SU-DHL-6 (cell line): ENCODE measurements around the gene C12orf76.
"Not testable (repeated sequence)": the region's sequence is repeated elsewhere in the genome, so short reads cannot be mapped to it uniquely, and the experiment has no call there.

Experiments
- EZH2phosphoT487 ChIP-seq: fragments of 200-600 bp; sonication (generic), shearing (Covaris generic); conservative IDR thresholded peaks from 2 replicates; pipeline ENCODE4 v1.6.1; 2018; ENCODE audit warnings: mild to moderate bottlenecking, antibody characterized with exemption, low read length, moderate library complexity, mixed read lengths
- TF ChIP-seq, protein P1 (sequence below): fragments of 200-600 bp; sonication (generic); IDR thresholded peaks from one replicate; pipeline ENCODE4 v1.5.1; 2017; ENCODE audit warnings: antibody characterized with exemption, mild to moderate bottlenecking, low read length, moderate library complexity; ENCODE audit not compliant: insufficient read depth, poor library complexity, severe bottlenecking

DNA sequence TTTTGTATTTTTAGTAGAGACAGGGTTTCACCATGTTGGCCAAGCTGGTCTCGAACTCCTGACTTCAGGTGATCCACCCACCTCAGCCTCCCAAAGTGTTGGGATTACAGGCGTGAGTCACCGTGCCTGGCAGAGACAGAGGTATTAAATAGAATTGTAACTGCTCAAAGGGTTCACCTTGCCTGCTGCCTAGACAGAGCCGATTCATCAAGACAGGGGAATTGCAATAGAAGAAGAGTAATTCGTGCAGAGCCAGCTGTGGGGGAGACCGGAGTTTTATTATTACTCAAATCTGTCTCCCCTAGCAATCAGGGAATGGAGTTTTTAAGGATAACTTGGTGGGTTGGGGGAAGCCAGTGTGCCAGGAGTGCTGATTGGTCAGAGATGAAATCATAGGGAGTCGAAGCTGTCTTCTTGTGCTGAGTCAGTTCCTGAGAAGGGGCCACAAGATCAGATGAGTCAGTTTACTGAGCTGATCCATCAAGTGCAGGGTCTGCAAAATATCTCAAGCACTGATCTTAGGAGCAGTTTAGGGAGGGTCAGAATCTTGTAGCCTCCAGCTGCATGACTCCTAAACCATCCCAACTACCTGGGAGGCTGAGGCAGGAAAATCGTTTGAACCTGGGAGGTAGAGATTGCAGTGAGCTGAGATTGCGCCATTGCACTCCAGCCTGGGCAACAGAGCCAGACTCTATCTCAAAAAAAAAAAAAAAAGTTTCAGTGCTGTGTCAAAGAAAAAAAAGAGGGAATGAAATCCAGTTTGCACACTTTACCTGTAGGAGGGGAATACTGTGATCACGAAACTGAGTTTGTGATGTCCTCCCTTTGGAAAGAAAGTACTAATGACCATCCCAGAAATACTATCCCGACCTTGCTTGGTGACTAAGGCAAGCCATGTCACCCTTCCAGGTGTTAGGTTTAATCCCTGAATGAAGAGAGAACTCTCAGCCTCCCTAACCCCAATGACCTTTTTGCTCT is 7.3 kb upstream of the C12orf76 start:
- TF ChIP-seq, protein P1, sequence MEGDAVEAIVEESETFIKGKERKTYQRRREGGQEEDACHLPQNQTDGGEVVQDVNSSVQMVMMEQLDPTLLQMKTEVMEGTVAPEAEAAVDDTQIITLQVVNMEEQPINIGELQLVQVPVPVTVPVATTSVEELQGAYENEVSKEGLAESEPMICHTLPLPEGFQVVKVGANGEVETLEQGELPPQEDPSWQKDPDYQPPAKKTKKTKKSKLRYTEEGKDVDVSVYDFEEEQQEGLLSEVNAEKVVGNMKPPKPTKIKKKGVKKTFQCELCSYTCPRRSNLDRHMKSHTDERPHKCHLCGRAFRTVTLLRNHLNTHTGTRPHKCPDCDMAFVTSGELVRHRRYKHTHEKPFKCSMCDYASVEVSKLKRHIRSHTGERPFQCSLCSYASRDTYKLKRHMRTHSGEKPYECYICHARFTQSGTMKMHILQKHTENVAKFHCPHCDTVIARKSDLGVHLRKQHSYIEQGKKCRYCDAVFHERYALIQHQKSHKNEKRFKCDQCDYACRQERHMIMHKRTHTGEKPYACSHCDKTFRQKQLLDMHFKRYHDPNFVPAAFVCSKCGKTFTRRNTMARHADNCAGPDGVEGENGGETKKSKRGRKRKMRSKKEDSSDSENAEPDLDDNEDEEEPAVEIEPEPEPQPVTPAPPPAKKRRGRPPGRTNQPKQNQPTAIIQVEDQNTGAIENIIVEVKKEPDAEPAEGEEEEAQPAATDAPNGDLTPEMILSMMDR, result not testable (repeated sequence)
- not testable (repeated sequence) for TF ChIP-seq EZH2phosphoT487
